GM23338 (cell line): ENCODE measurements around the gene LRMDA. TPM values are rescaled to one million over a fixed set of nuclear protein-coding genes. Genes with fewer than 3 reads are reported as not detected.

ENCODE experiments used
- ATAC-seq: fragments of 200-7000 bp; cut with Tn5 transposase; 3 replicates; pipeline ENCODE4 v1.9.1; 2020
- DNase-seq: peaks from one replicate; pipeline ENCODE4 v3.0.0-alpha.2; 2015; ENCODE audit warnings: low spot score
- H2AFZ ChIP-seq: fragments of 200-600 bp; sonication (generic); 2 replicates; pipeline ENCODE4 v1.8.0; 2016; ENCODE audit warnings: antibody characterized with exemption, mild to moderate bottlenecking, moderate library complexity
- H3F3A ChIP-seq: fragments of 200-600 bp; sonication (generic); replicated peaks from 2 replicates; pipeline ENCODE4 v1.8.0; 2017; ENCODE audit warnings: antibody characterized with exemption, mixed run types, low read depth
- H3K27ac ChIP-seq: fragments of 200-600 bp; sonication (generic); 2 replicates; pipeline ENCODE4 v1.6.1; 2016; ENCODE audit warnings: low read depth
- H3K27me3 ChIP-seq: fragments of 200-600 bp; sonication (generic); 2 replicates; pipeline ENCODE4 v1.8.0; 2016; ENCODE audit warnings: mild to moderate bottlenecking, mixed run types, moderate library complexity; ENCODE audit not compliant: insufficient read depth
- H3K36me3 ChIP-seq: fragments of 200-600 bp; sonication (generic); 2 replicates; pipeline ENCODE4 v1.8.0; 2016; ENCODE audit warnings: mild to moderate bottlenecking; ENCODE audit not compliant: insufficient read depth
- H3K4me1 ChIP-seq: fragments of 200-600 bp; sonication (generic); 2 replicates; pipeline ENCODE4 v1.8.0; 2016; ENCODE audit warnings: mild to moderate bottlenecking, moderate library complexity; ENCODE audit not compliant: insufficient read depth
- H3K4me2 ChIP-seq: fragments of 200-600 bp; sonication (generic); 2 replicates; pipeline ENCODE4 v1.7.1; 2017; ENCODE audit warnings: mixed run types
- H3K4me3 ChIP-seq: fragments of 200-600 bp; sonication (generic); 2 replicates; pipeline ENCODE4 v1.6.1; 2016; ENCODE audit warnings: mixed run types
- H3K79me2 ChIP-seq: fragments of 200-600 bp; sonication (generic); replicated peaks from 2 replicates; pipeline ENCODE4 v1.8.0; 2017; ENCODE audit warnings: mild to moderate bottlenecking; ENCODE audit not compliant: insufficient read depth
- H3K9me2 ChIP-seq: fragments of 200-600 bp; sonication (generic); 2 replicates; pipeline ENCODE4 v1.8.0; 2017; ENCODE audit not compliant: insufficient read depth
- H4K20me1 ChIP-seq: fragments of 200-600 bp; sonication (generic); replicated peaks from 2 replicates; pipeline ENCODE4 v1.8.0; 2017; ENCODE audit warnings: mild to moderate bottlenecking; ENCODE audit not compliant: insufficient read depth
- H3K27ac Mint-ChIP-seq: 2 replicates; pipeline ENCODE4 v1.8.0; 2020; ENCODE audit warnings: inconsistent platforms, mild to moderate bottlenecking, moderate library complexity, mixed read lengths
- H3K27me3 Mint-ChIP-seq: 3 replicates; pipeline ENCODE4 v1.8.0; 2022; ENCODE audit warnings: low read depth, mild to moderate bottlenecking, moderate library complexity, mixed read lengths, inconsistent platforms; ENCODE audit not compliant: insufficient read depth, poor library complexity
- H3K36me3 Mint-ChIP-seq: 3 replicates; pipeline ENCODE4 v1.8.0; 2021; ENCODE audit warnings: low read depth, mild to moderate bottlenecking, inconsistent platforms, moderate library complexity, mixed read lengths
- H3K4me1 Mint-ChIP-seq: 3 replicates; pipeline ENCODE4 v1.8.0; 2020; ENCODE audit warnings: mild to moderate bottlenecking, inconsistent platforms, mixed read lengths
- H3K4me3 Mint-ChIP-seq: 3 replicates; pipeline ENCODE4 v1.8.0; 2021; ENCODE audit warnings: moderate library complexity, mild to moderate bottlenecking, inconsistent platforms, mixed read lengths
- H3K9me3 Mint-ChIP-seq: 3 replicates; pipeline ENCODE4 v1.8.0; 2020; ENCODE audit warnings: moderate library complexity, mild to moderate bottlenecking, inconsistent platforms, mixed read lengths
- CREB1 ChIP-seq: fragments of 250-450 bp; sonication (Bioruptor Pico); IDR thresholded peaks from 2 replicates; pipeline ENCODE4 v1.5.0; 2020; ENCODE audit warnings: low read depth, mild to moderate bottlenecking, moderate library complexity
- CTCF ChIP-seq, 2 experiments: fragments of 200-600 bp in 1 of 2; sonication (generic) in 1 of 2; conservative IDR thresholded peaks; 2 replicates each; pipeline versions ENCODE4 v1.5.1 to v1.6.1; 2016 to 2017; ENCODE audit warnings: antibody characterized with exemption in 2 of 2, low read depth in 2 of 2, mild to moderate bottlenecking in 2 of 2, moderate library complexity in 1 of 2
- ETS1 ChIP-seq: IDR thresholded peaks from 2 replicates; pipeline ENCODE4 v1.6.1; 2016; ENCODE audit warnings: antibody characterized with exemption
- EZH2 ChIP-seq: fragments of 200-600 bp; sonication (generic); IDR thresholded peaks from one replicate; pipeline ENCODE4 v1.8.0; 2017; ENCODE audit warnings: antibody characterized with exemption, mild to moderate bottlenecking, low read depth; ENCODE audit not compliant: unreplicated experiment
- EZH2phosphoT487 ChIP-seq: fragments of 200-600 bp; sonication (generic); IDR thresholded peaks from one replicate; pipeline ENCODE4 v1.8.1; 2018; ENCODE audit warnings: antibody characterized with exemption; ENCODE audit not compliant: unreplicated experiment
- JUNB ChIP-seq: IDR thresholded peaks from one replicate; pipeline ENCODE4 v1.6.1; 2016; ENCODE audit warnings: antibody characterized with exemption; ENCODE audit not compliant: unreplicated experiment
- NANOG ChIP-seq: IDR thresholded peaks from 2 replicates; pipeline ENCODE4 v1.6.1; 2016; ENCODE audit warnings: antibody characterized with exemption, borderline replicate concordance
- POLR2AphosphoS5 ChIP-seq: IDR thresholded peaks from 2 replicates; pipeline ENCODE4 v1.6.1; 2016; ENCODE audit warnings: antibody characterized with exemption, low read depth
- REST ChIP-seq: IDR thresholded peaks from one replicate; pipeline ENCODE4 v1.6.1; 2018; ENCODE audit warnings: antibody characterized with exemption; ENCODE audit not compliant: unreplicated experiment
- STAT1 ChIP-seq: IDR thresholded peaks from one replicate; pipeline ENCODE4 v1.6.1; 2016; ENCODE audit warnings: antibody characterized with exemption; ENCODE audit not compliant: unreplicated experiment
- ZNF114 ChIP-seq: fragments of 250-450 bp; sonication (Bioruptor Pico); IDR thresholded peaks from 2 replicates; pipeline ENCODE4 v1.5.0; 2020; ENCODE audit warnings: mild to moderate bottlenecking, moderate library complexity
- ZNF331 ChIP-seq: fragments of 250-450 bp; sonication (Bioruptor Pico); IDR thresholded peaks from 2 replicates; pipeline ENCODE4 v1.5.0; 2020; ENCODE audit warnings: low read depth, mild to moderate bottlenecking, moderate library complexity
- ZNF462 ChIP-seq: fragments of 250-450 bp; sonication (Bioruptor Pico); IDR thresholded peaks from 2 replicates; pipeline ENCODE4 v1.5.0; 2020; ENCODE audit warnings: mild to moderate bottlenecking, moderate library complexity
- polyA plus RNA-seq: library from polyadenylated mRNA; unstranded; fragments of >200 nt; fragmentation: Nextera tagmentation; extraction: Ambion mirVana; gene quantifications from 2 replicates; pipeline ENCODE4 v1.2.1, GENCODE V29; 2016
- total RNA-seq: library from RNA; depleted of rRNA; stranded (reverse); fragments of >200 nt; shearing (Covaris generic); gene quantifications from 2 replicates; pipeline ENCODE4 v1.2.3, GENCODE V29; 2014

The LRMDA gene
- total and polyA plus RNA-seq, 2 experiments from 2014 or later, result 0.90 to 1.8 TPM

GRCh38 chr10:76031099-76031498 lies 599.7 kb downstream of the LRMDA start:
- Histone ChIP-seq H3K79me2 (no peaks in the 10 kb centered on the region), H3K27me3 (no peaks in the 10 kb centered on the region), H3K9me2 (no peaks in the 10 kb centered on the region; the same call in 1 of the 2 replicates), H3F3A (no peaks in the 10 kb centered on the region), H3K27ac (no peak overlapping the region), H4K20me1 (no peaks in the 10 kb centered on the region), H2AFZ (no peak overlapping the region), H3K4me2 (no peak overlapping the region), H3K4me1 (peaks cover 4% of the 10 kb centered on the region), H3K4me3 (no peak overlapping the region), H3K36me3 (no peaks in the 10 kb centered on the region)
- ATAC-seq (no peak), DNase-seq (no peak)
- Mint-ChIP-seq H3K27ac (no peak overlapping the region), H3K36me3 (no peaks in the 10 kb centered on the region), H3K27me3 (no peaks in the 10 kb centered on the region), H3K4me3 (no peak overlapping the region), H3K9me3 (no peaks in the 10 kb centered on the region), H3K4me1 (peaks cover 26% of the 10 kb centered on the region)
- no peak for TF ChIP-seq JUNB
- TF ChIP-seq EZH2, result no peak
- no peak for TF ChIP-seq POLR2AphosphoS5
- TF ChIP-seq ZNF114, result no peak
- TF ChIP-seq CREB1 (CRISPR knock-in tag), result no peak
- TF ChIP-seq CTCF (conservative IDR thresholded peaks at IDR 0.05; ENCODE audit: low read depth in 2 of 2), result no peak
- TF ChIP-seq ZNF462 (CRISPR knock-in tag), result no peak
- TF ChIP-seq ETS1, result no peak
- no peak for TF ChIP-seq STAT1
- no peak for TF ChIP-seq REST
- no peak for TF ChIP-seq ZNF331 (CRISPR knock-in tag)
- no peak for TF ChIP-seq EZH2phosphoT487
- no peak for TF ChIP-seq NANOG
